GM15510 (cell line): ENCODE data around the gene CPA1.

Experiments
- POLR2A ChIP-seq: IDR thresholded peaks from 3 replicates; pipeline ENCODE4 v1.6.1; 2011; ENCODE audit warnings: borderline replicate concordance; ENCODE audit not compliant: insufficient read length; ENCODE audit errors: extremely low read depth

CPA1 gene

GRCh38 chr7:130433301-130433700, 53.0 kb downstream of the CPA1 start:
- no peak for TF ChIP-seq POLR2A

- TF ChIP-seq POLR2A = no peak
Measured at GRCh38 chr7:130435311-130435854, 55.1 kb downstream of the CPA1 start.

DNA sequence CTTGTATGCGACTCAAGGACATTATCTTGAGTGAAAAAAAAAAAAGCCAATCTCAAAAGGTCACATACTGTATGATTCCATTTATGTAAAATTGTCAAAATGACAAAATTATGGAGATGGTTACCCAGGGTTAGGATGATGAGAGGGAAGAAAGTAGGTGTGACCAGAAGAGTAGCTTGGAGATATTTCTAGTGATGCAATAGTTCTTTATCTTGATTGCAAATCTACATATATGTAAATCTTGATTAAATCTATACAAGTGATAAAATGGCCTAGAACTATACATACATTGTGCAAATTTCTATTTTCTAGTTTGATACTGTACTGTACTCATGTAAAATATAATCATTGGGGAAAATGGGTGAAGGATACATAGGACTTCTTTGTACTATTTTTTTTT, 56.0 kb downstream of the CPA1 start:
- no peak for TF ChIP-seq POLR2A
